Medulla oblongata (tissue), 1 donor: Measurements from ENCODE around the gene PLA2G4E.

Experiments
- DNase-seq: peaks from one replicate; pipeline ENCODE4 v3.0.0-alpha.2; 2015; ENCODE audit errors: extremely low spot score

PLA2G4E gene

GRCh38 chr15:41936155-41936554 is 84.7 kb downstream of the PLA2G4E start:
- no peak for DNase-seq

- DNase-seq: no peak
Observed at GRCh38 chr15:41935566-41936020, 85.2 kb downstream of the PLA2G4E start.

DNA sequence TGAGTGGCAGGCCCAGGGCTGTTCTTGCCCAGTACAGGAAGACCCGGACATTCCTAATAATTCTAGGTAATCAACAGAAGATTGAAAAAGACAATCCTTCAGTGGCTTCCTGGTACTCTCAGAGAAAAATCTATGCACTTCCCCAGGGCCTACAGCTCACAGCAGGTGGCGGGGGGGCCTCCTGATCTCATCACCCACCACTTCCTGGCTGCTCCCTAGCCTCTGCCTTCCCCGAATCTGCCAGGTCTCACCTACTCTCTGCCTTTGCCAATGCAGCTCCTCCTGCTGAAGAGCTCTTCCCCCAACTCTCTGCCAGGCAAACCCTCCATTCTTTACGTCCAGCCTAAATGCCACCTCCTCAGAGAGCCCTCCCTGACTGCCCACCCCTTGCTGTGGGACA is 86.0 kb downstream of the PLA2G4E start:
- DNase-seq: no peak

DNA sequence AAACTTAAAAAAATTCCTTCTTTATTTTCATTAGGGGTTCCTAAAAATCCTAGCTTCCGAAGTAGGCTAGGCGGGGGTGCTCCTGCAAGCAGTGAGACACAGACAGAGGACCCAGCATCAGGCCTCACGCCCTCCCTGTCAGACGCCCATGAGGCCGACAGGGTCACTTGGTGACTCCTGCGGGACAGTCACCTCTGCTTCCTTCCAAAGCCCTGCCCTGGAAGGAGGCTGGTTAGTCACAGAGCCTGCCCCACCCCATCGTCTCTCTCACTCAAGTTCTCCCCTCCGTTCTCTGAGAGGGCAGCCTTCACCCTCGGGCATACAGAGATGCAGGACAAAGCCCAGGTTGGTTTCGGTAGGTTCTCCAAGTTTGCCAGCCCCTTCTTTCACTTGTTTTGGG is 87.1 kb downstream of the PLA2G4E start:
- DNase-seq: no peak

- DNase-seq: no peak
Observed at GRCh38 chr15:41933326-41933725, 87.5 kb downstream of the PLA2G4E start.

DNA sequence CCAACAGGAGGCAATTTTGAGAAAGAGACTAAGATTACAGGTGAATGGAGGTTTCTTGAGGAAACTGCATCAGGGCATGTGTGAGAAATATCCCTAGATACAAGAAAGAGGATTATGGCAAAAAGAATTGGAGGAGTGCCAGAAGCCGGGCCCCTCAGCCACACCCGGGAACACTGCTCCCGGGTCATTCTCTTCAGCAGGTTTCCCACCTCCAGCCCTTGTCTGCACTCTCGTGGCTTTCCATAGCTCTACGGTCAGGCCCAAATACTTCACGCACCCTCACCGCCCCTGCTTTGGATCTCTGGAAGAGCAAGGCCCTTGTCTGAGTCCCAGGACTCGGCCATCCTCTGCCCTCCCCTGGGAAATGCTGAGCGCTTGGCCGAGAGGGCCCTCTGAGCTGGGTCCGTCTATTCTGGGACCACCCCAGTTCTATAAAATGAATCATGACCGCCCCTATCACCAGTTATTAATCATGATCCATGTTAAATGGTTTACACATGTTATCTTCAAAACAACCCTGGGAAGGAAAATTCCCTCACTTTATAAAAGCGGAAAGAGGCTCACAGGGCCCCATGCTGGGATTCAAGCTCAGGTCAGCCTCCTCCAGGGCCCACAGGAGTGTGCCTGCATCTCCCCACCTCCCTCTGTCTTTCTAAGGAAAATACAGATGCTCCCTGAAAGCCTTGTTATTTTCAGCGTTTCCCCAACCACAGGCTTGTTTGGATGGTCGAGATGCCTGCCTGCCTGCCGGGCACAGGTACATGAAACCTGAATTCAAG is 88.1 kb downstream of the PLA2G4E start:
- no peak for DNase-seq

DNA sequence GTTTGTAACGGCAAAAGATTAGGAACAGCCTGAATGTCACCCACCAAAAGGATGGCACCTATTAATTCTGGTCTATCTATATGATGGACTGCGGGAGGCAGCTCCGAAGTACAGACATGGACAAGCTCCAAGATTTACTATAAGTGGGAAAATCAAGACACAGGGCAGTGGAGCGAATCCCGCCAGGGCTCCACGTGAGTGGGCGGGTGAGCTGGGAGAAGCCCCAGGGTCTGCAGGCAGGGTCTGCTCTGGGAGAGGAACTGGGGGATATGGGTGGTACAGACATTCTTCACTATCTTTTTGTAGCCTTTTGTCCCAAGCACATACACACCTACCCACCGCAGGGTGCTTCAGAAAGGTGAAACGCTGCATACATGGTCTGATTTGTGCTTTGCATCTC is 88.7 kb downstream of the PLA2G4E start:
- DNase-seq: no peak
